ENCODE data around the gene CNTF. TPM values are rescaled to one million over a fixed set of nuclear protein-coding genes. Genes with fewer than 3 reads are reported as not detected.

Gene CNTF
- total RNA-seq, 6 experiments from 2014 or later: 0.37 to 0.87 (median 0.72) TPM

- intact Hi-C loops (cut with DNase I): no loop called here
- WGBS (ENCODE audit: insufficient coverage, low coverage, low lambda C conversion rate, missing lambda C conversion rate): 69% methylated on average over 4 of the region's 4 CpGs
Measured at GRCh38 chr11:58626934-58627483, 4.5 kb downstream of the CNTF start.

GRCh38 chr11:58628446-58628845 is 6.0 kb downstream of the CNTF start:
- Histone ChIP-seq H3K9me3 (no peaks in the 10 kb centered on the region), H3K27me3 (no peaks in the 10 kb centered on the region), H3K27ac (no peak overlapping the region), H3K4me3 (no peak overlapping the region), H3K4me1 (peaks cover 0 to 2% (median 0%) of the 10 kb centered on the region in 4 donors), H3K36me3 (peaks cover 0 to 12% (median 5%) of the 10 kb centered on the region in 4 donors)
- DNase-seq (no peak), ATAC-seq (no peak)
- TF ChIP-seq POLR2A (IDR thresholded peaks at IDR 0.05) (no peak), CTCF (IDR thresholded peaks at IDR 0.05) (no peak)
- WGBS (ENCODE audit: insufficient coverage, low coverage, low lambda C conversion rate, missing lambda C conversion rate): 73% methylated on average over 2 of the region's 3 CpGs
- intact Hi-C loops (cut with DNase I): no loop called here

More at GRCh38 chr11:58626934-58627483, 4.5 kb downstream of the CNTF start:
- no peaks in the 10 kb centered on the region for H3K9me3 ChIP-seq
- DNase-seq (no peak), ATAC-seq (peak in 3 of 4 donors; percentile 13 to 44 (median 28))
- no peak overlapping the region for H3K4me3 ChIP-seq
- H3K4me1 ChIP-seq: peaks cover 0 to 2% (median 0%) of the 10 kb centered on the region in 4 donors
- H3K27ac ChIP-seq: no peak overlapping the region
- H3K36me3 ChIP-seq: peaks cover 0 to 22% (median 5%) of the 10 kb centered on the region in 4 donors
- H3K27me3 ChIP-seq: no peaks in the 10 kb centered on the region
- TF ChIP-seq POLR2A (IDR thresholded peaks at IDR 0.05): no peak
- no peak for TF ChIP-seq CTCF (IDR thresholded peaks at IDR 0.05)

GRCh38 chr11:58629857-58630256 is 7.4 kb downstream of the CNTF start:
- 38% methylated on average over 2 of the region's 2 CpGs for WGBS (ENCODE audit: insufficient coverage, low coverage, low lambda C conversion rate, missing lambda C conversion rate)
- Histone ChIP-seq H3K4me3 (no peak overlapping the region), H3K27ac (no peak overlapping the region), H3K4me1 (peaks cover 0 to 2% (median 0%) of the 10 kb centered on the region in 4 donors), H3K36me3 (no peaks in the 10 kb centered on the region), H3K27me3 (no peaks in the 10 kb centered on the region), H3K9me3 (no peaks in the 10 kb centered on the region)
- TF ChIP-seq CTCF (IDR thresholded peaks at IDR 0.05): peak; percentile 36 to 60 (median 53)
- no peak for TF ChIP-seq POLR2A (IDR thresholded peaks at IDR 0.05)
- ATAC-seq (peak; percentile 70 to 82 (median 74)), DNase-seq (no peak)
- intact Hi-C loops (cut with DNase I): no loop called here

GRCh38 chr11:58631378-58631777 is 8.9 kb downstream of the CNTF start:
- intact Hi-C loops (cut with DNase I): no loop called here
- Histone ChIP-seq H3K27me3 (no peaks in the 10 kb centered on the region), H3K4me1 (peaks cover 0 to 2% (median 0%) of the 10 kb centered on the region in 4 donors), H3K4me3 (no peak overlapping the region), H3K27ac (no peak overlapping the region), H3K36me3 (no peaks in the 10 kb centered on the region), H3K9me3 (no peaks in the 10 kb centered on the region)
- no peak for ATAC-seq
- DNase-seq: no peak
- WGBS (ENCODE audit: insufficient coverage, low coverage, low lambda C conversion rate, missing lambda C conversion rate): 82% methylated on average over 3 of the region's 3 CpGs
- TF ChIP-seq POLR2A (IDR thresholded peaks at IDR 0.05) (no peak), CTCF (IDR thresholded peaks at IDR 0.05) (no peak)
